HepG2 (cell line): ENCODE results near the gene RAD51C. TPM values are rescaled to one million over a fixed set of nuclear protein-coding genes. Genes with fewer than 3 reads are reported as not detected.

ENCODE experiments used
- ARID3A ChIP-seq: IDR thresholded peaks from 2 replicates; pipeline ENCODE4 v1.6.1; 2012; ENCODE audit warnings: low read depth, low read length, improper control_type of control experiment
- ARNT2 ChIP-seq: sonication (generic); formaldehyde crosslinking; IDR thresholded peaks from 2 replicates; pipeline ENCODE4 v1.8.0; 2022; ENCODE audit warnings: mild to moderate bottlenecking, low read depth, missing genetic modification reagents, moderate library complexity
- CEBPZ ChIP-seq: IDR thresholded peaks from 2 replicates; pipeline ENCODE4 v1.6.1; 2012; ENCODE audit warnings: low read length, improper control_type of control experiment
- ETS1 ChIP-seq: sonication (generic); formaldehyde crosslinking; IDR thresholded peaks from 2 replicates; pipeline ENCODE4 v1.4.0; 2020; ENCODE audit warnings: missing genetic modification reagents
- GATAD2A ChIP-seq: IDR thresholded peaks from 2 replicates; pipeline ENCODE4 v1.6.1; 2016
- HDAC1 ChIP-seq: sonication (generic); formaldehyde crosslinking; IDR thresholded peaks from 2 replicates; pipeline ENCODE4 v1.5.1; 2020; ENCODE audit warnings: mild to moderate bottlenecking, missing genetic modification reagents
- LRRFIP1 ChIP-seq: sonication (generic); formaldehyde crosslinking; conservative IDR thresholded peaks from 2 replicates; pipeline ENCODE4 v1.4.0; 2020; ENCODE audit warnings: missing genetic modification reagents
- MAF1 ChIP-seq: sonication (generic); formaldehyde crosslinking; IDR thresholded peaks from 2 replicates; pipeline ENCODE4 v1.5.0; 2020; ENCODE audit warnings: missing genetic modification reagents, borderline replicate concordance
- PLSCR1 ChIP-seq: sonication (generic); formaldehyde crosslinking; IDR thresholded peaks from 2 replicates; pipeline ENCODE4 v1.5.0; 2020; ENCODE audit warnings: missing genetic modification reagents, mild to moderate bottlenecking, borderline replicate concordance
- RXRB ChIP-seq: IDR thresholded peaks from 2 replicates; pipeline ENCODE4 v1.6.1; 2016; ENCODE audit warnings: borderline replicate concordance, missing genetic modification reagents, missing compliant biosample characterization
- SOX13 ChIP-seq, 3 experiments: fragments of 450-650 bp in 1 of 3; sonication (generic) in 1 of 3; formaldehyde crosslinking in 1 of 3; IDR thresholded peaks in 2 of 3; conservative IDR thresholded peaks in 1 of 3; 2 replicates each; pipeline versions ENCODE4 v1.5.0 to v1.6.1; 2016 to 2020; ENCODE audit warnings: antibody characterized with exemption in 1 of 3, mild to moderate bottlenecking in 1 of 3, missing compliant biosample characterization in 1 of 3, missing genetic modification reagents in 1 of 3, moderate library complexity in 1 of 3
- TGIF2 ChIP-seq: IDR thresholded peaks from 2 replicates; pipeline ENCODE4 v1.6.1; 2016; ENCODE audit warnings: control low read depth, missing compliant biosample characterization
- ZFP36L1 ChIP-seq: sonication (generic); formaldehyde crosslinking; IDR thresholded peaks from 2 replicates; pipeline ENCODE4 v1.8.0; 2022; ENCODE audit warnings: mild to moderate bottlenecking, missing genetic modification reagents, moderate library complexity
- ZNF589 ChIP-seq: sonication (generic); formaldehyde crosslinking; conservative IDR thresholded peaks from 2 replicates; pipeline ENCODE4 v1.8.0; 2022; ENCODE audit warnings: mild to moderate bottlenecking, moderate library complexity, missing genetic modification reagents
- ZNF674 ChIP-seq: sonication (generic); formaldehyde crosslinking; IDR thresholded peaks from 2 replicates; pipeline ENCODE4 v1.5.0; 2020; ENCODE audit warnings: low read depth, mild to moderate bottlenecking, missing genetic modification reagents
- ZNF75D ChIP-seq: sonication (generic); formaldehyde crosslinking; IDR thresholded peaks from 2 replicates; pipeline ENCODE4 v1.8.1; 2023; ENCODE audit warnings: missing genetic modification reagents, mild to moderate bottlenecking, borderline replicate concordance
- polyA plus RNA-seq, 8 experiments: library from polyadenylated mRNA; depleted of rRNA in 3 of 8; stranded (reverse) in 7 of 8; unstranded in 1 of 8; fragments of >200 nt; fragmentation: Illumina TruSeq in 4 of 8; extraction: Trizol in 4 of 8; gene quantifications; 2 replicates each; pipeline versions ENCODE4 v1.2.1 to v1.2.3, GENCODE V29; 2011 to 2016; ENCODE audit warnings: low read depth in 4 of 8, missing spikeins in 1 of 8, mixed read lengths in 1 of 8; ENCODE audit not compliant: insufficient read depth in 1 of 8
- total RNA-seq, 5 experiments: library from RNA; depleted of rRNA; stranded (reverse); fragments of >200 nt; fragmentation: Illumina TruSeq; extraction: Trizol; gene quantifications; 2 replicates each; pipeline ENCODE4 v1.2.3, GENCODE V29; 2016; ENCODE audit warnings: low read depth in 1 of 5

The RAD51C gene
- total and polyA plus RNA-seq, 2 of the 13 experiments (the other 11 are each of a cell fraction or from before 2014, with no cell fraction given), result 38.5 to 106 TPM

- TF ChIP-seq CEBPZ (no peak), SOX13 (IDR thresholded peaks at IDR 0.05) (no peak), SOX13 (CRISPR knock-in tag; conservative IDR thresholded peaks at IDR 0.05 in 1 of 2, IDR thresholded peaks at IDR 0.05 in 1 of 2) (peak in 1 of 2 experiments; percentile 33; a peak in 1 of 4 replicates), GATAD2A (peak; percentile 60), LRRFIP1 (CRISPR knock-in tag) (0 out of 2 replicates have a peak, but pooled peaks have one; percentile 50), ETS1 (CRISPR knock-in tag) (peak; percentile 88; the same call in 1 of the 2 replicates), MAF1 (CRISPR knock-in tag) (no peak), PLSCR1 (CRISPR knock-in tag) (no peak), ZNF589 (CRISPR knock-in tag) (peak; percentile 82; the same call in 1 of the 2 replicates), ARNT2 (CRISPR knock-in tag) (peak; percentile 96), ZFP36L1 (CRISPR knock-in tag) (peak; percentile 99), RXRB (peak; percentile 71), ARID3A (no peak), ZNF674 (no peak), ZNF75D (CRISPR knock-in tag) (0 out of 2 replicates have a peak, but pooled peaks have one; percentile 86), HDAC1 (peak; percentile 58; the same call in 1 of the 2 replicates), TGIF2 (CRISPR knock-in tag) (peak; percentile 96)
Observed at GRCh38 chr17:58692239-58693055, at the start of gene RAD51C (continued).
